Stomach (tissue), 4 donors: Measurements from ENCODE around the gene SLC27A1.
"Not testable (repeated sequence)": the region's sequence is repeated elsewhere in the genome, so short reads cannot be mapped to it uniquely, and the experiment has no call there.

ENCODE experiments used
- CTCF ChIP-seq, 7 experiments: fragments of 450-650 bp in 4 of 7; fragments of 200-600 bp in 3 of 7; sonication (generic) in 3 of 7; IDR thresholded peaks; one replicate each; pipeline ENCODE4 v1.5.1; 2016 to 2019; ENCODE audit warnings: antibody characterized with exemption in 7 of 7, control low read depth in 2 of 7, mild to moderate bottlenecking in 1 of 7
- POLR2AphosphoS5 ChIP-seq, 3 donors: sonication (generic); formaldehyde crosslinking; IDR thresholded peaks; one replicate each; pipeline ENCODE4 v1.6.1; 2016; ENCODE audit warnings: antibody characterized with exemption in 3 of 3

- not testable (repeated sequence) for TF ChIP-seq CTCF, POLR2AphosphoS5 (IDR thresholded peaks at IDR 0.05)
Measured at GRCh38 chr19:17499025-17499424, 28.7 kb downstream of the SLC27A1 start.
